ENCODE data around the gene MINPP1.
"Not testable (repeated sequence)": the region's sequence is repeated elsewhere in the genome, so short reads cannot be mapped to it uniquely, and the experiment has no call there.

DNA sequence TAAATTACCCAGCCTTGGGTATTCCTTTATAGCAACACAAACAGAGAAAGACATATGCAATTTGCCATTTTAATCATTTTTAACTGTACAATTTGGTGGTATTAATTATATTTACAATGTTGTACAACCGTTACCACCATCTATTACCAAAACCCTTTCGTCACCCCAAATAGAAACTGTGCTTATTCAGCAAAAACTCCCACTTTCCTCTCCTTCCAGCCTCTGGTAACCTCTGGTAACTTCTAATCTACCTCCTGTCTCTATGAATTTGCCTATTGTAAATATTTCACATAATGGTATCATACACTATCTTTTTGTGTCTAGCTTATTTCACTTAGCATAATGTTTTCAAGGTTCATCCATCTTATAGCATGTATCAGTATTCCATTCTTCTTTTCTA, 12.2 kb upstream of the MINPP1 start:
- not testable (repeated sequence) for TF ChIP-seq CTCF, POLR2A (IDR thresholded peaks at IDR 0.05)
